ENCODE results near the gene TGFA. TPM values are rescaled to one million over a fixed set of nuclear protein-coding genes. Genes with fewer than 3 reads are reported as not detected.

The TGFA gene
- total and polyA plus RNA-seq, 10 of the 15 experiments (the other 5 are each of a cell fraction or from before 2014, with no cell fraction given) = 0.03 to 0.23 TPM; not detected in 8

DNA sequence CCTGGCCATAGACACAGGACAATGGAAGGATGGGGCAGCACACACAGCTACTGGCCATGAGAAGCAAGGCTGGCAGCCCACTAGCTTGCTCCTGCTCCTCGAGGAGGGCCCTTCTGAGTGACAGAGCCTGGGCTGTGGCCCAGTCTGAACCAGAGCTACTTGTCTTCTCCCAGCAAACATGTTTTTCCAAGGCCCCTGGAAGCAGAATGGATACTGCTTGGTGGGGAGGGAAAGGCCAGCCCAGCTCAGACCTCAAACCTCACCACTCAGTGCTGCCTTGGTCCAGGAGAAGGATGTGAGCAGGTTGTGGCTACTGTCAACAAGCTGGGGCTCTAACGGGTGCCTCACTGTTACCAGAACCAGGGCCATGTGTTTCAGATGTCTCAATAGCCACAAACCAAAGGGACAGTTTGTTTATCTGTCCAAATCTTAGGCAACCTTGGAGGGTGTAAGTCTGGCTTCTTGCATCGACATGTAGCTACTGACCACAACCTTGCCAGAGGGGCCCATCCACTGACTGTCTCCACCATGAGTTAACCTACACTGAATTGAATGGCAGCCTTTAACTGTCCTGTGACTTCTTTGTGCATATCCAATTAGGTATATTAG, 98.6 kb downstream of the TGFA start (continued):
- TF ChIP-seq, protein P1, sequence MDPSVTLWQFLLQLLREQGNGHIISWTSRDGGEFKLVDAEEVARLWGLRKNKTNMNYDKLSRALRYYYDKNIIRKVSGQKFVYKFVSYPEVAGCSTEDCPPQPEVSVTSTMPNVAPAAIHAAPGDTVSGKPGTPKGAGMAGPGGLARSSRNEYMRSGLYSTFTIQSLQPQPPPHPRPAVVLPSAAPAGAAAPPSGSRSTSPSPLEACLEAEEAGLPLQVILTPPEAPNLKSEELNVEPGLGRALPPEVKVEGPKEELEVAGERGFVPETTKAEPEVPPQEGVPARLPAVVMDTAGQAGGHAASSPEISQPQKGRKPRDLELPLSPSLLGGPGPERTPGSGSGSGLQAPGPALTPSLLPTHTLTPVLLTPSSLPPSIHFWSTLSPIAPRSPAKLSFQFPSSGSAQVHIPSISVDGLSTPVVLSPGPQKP (IDR thresholded peaks at IDR 0.05; ENCODE audit: low read depth, low read length) = no peak
- TF ChIP-seq SP1 (IDR thresholded peaks at IDR 0.05; ENCODE audit: low read depth, low read length) = no peak

DNA sequence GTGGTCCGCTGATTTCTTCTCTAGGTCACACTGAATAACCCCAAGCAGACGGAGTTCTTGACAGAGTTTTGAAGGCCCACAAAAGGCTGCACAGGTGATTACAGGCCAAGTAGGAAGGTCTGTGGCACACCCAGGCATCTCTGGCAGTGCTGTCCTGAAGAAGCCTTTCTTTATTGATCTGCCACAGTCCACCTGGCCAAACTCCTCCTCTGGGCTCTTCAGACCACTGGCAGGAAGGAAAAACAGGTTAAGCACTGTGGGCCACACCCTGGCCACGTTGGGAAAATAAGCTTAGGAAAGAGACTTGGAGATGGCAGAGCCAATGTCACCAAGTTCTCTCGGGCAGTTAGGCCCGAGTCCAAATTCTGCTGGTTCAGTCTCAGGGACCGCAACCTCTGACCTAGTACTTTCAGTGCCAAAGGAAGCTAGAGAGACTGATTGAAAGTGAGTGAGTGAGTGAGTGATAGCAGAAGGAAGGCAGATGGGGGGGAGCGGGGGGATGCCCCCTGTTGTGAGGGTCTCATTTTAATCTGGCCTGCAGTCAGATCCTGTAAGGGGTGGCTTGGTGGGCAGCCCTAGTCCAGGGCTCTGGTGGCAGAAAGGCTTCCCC, 102.9 kb downstream of the TGFA start:
- FAIRE-seq = no peak
- no peaks in the 10 kb centered on the region for H3K79me2 ChIP-seq (ENCODE audit: control insufficient read depth, insufficient read depth, low read length)
- BruUV-seq (replicated peaks) = no TSS peak
- CTCF ChIA-PET = no interaction called here
- no peaks in the 10 kb centered on the region for H3K4me1 ChIP-seq (ENCODE audit: control insufficient read depth, insufficient read depth, low read length)
- H3K27me3 ChIP-seq (replicated peaks in 1 of 2; ENCODE audit: control insufficient read depth in 2 of 2, insufficient read depth in 2 of 2, low read length in 1 of 2) = peaks cover 0 to 11% of the 10 kb centered on the region in 2 experiments
- no peak for DNase-seq (ENCODE audit: low read depth, low spot score)
- RAD21 ChIA-PET (ENCODE audit: unreplicated experiment) = no interaction called here
- no peaks in the 10 kb centered on the region for H3K36me3 ChIP-seq (ENCODE audit: control insufficient read depth in 2 of 2, insufficient read depth in 2 of 2, low read length in 1 of 2)
- no peaks in the 10 kb centered on the region for H3K9me3 ChIP-seq (replicated peaks; ENCODE audit: control insufficient read depth, insufficient read depth, low read length)
- H2AFZ ChIP-seq (ENCODE audit: control insufficient read depth, low read depth, low read length) = no peak overlapping the region
- no peak overlapping the region for H3K4me2 ChIP-seq (ENCODE audit: control insufficient read depth, insufficient read depth)
- H3K27ac ChIP-seq (ENCODE audit: control insufficient read depth, insufficient read depth) = no peak overlapping the region
- 39% methylated on average over 7 of the region's 7 CpGs for WGBS (ENCODE audit: insufficient coverage, insufficient replicate concordance, low lambda C conversion rate, missing lambda C conversion rate)
- SMC1A ChIA-PET (ENCODE audit: uncharacterized antibody, unreplicated experiment) = no interaction called here
- no peaks in the 10 kb centered on the region; the same call in 1 of the 2 replicates for H4K20me1 ChIP-seq (ENCODE audit: control insufficient read depth, insufficient read depth)
- H3K9ac ChIP-seq (ENCODE audit: control insufficient read depth, insufficient read depth, low read length) = no peak overlapping the region
- intact Hi-C loops (cut with micrococcal nuclease; ENCODE audit: unreplicated experiment) = no loop called here
- ATAC-seq = no peak
- in situ Hi-C loops (cut with MboI) = no loop called here
- H3K4me3 ChIP-seq = no peak overlapping the region
- POLR2A ChIA-PET = no interaction called here
- TF ChIP-seq HCFC1 (IDR thresholded peaks at IDR 0.05; ENCODE audit: low read length) = no peak

DNA sequence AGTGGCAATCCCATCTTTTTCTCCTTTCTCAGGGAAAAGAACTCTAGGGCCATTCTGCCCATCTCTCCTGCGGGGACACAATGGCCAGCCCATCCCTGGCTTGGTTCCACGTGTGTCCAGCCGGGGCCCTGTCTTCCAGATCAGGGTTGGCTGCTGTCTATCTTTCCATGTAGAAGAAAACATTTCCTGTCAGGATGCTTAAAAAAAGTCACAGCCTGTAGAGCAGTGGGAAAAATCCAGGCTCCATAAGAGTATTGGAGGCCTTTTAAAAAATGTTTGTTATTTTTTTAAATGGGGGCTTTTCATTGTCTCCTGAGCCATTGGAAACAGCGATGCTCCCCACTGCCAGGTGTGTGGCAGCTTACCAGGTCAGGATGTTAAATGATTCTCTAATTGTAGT, 105.6 kb downstream of the TGFA start:
- no peaks in the 10 kb centered on the region for H3K9me3 ChIP-seq (replicated peaks; ENCODE audit: control insufficient read depth, insufficient read depth, low read length)
- CTCF ChIA-PET = no interaction called here
- TF ChIP-seq RFX5 (IDR thresholded peaks at IDR 0.05; ENCODE audit: low read depth, low read length) (no peak), TARDBP (IDR thresholded peaks at IDR 0.05; ENCODE audit: borderline replicate concordance) (no peak), CEBPB (IDR thresholded peaks at IDR 0.05; ENCODE audit: borderline replicate concordance in 1 of 2, low read depth in 2 of 2, low read length in 2 of 2) (no peak)
- no peak for FAIRE-seq
- in situ Hi-C loops (cut with MboI) = no loop called here
- no TSS peak for BruUV-seq (replicated peaks)
- no peak for DNase-seq (ENCODE audit: low read depth, low spot score)
- no peaks in the 10 kb centered on the region for H3K36me3 ChIP-seq (ENCODE audit: control insufficient read depth in 2 of 2, insufficient read depth in 2 of 2, low read length in 1 of 2)
- no peak overlapping the region for H3K4me3 ChIP-seq
- H3K79me2 ChIP-seq (ENCODE audit: control insufficient read depth, insufficient read depth, low read length) = no peaks in the 10 kb centered on the region
- no peaks in the 10 kb centered on the region for H3K4me1 ChIP-seq (ENCODE audit: control insufficient read depth, insufficient read depth, low read length)
- SMC1A ChIA-PET (ENCODE audit: uncharacterized antibody, unreplicated experiment) = no interaction called here
- 25% methylated on average over 4 of the region's 4 CpGs for WGBS (ENCODE audit: insufficient coverage, insufficient replicate concordance, low lambda C conversion rate, missing lambda C conversion rate)
- no peak overlapping the region for H2AFZ ChIP-seq (ENCODE audit: control insufficient read depth, low read depth, low read length)
- ATAC-seq = no peak
- POLR2A ChIA-PET = no interaction called here
- H3K9ac ChIP-seq (ENCODE audit: control insufficient read depth, insufficient read depth, low read length) = no peak overlapping the region
- H3K4me2 ChIP-seq (ENCODE audit: control insufficient read depth, insufficient read depth) = no peak overlapping the region
- peaks cover 0 to 7% of the 10 kb centered on the region in 2 experiments; a peak in 2 of 4 replicates for H3K27me3 ChIP-seq (replicated peaks in 1 of 2; ENCODE audit: control insufficient read depth in 2 of 2, insufficient read depth in 2 of 2, low read length in 1 of 2)
- RAD21 ChIA-PET (ENCODE audit: unreplicated experiment) = no interaction called here
- no peak overlapping the region for H3K27ac ChIP-seq (ENCODE audit: control insufficient read depth, insufficient read depth)
- intact Hi-C loops (cut with micrococcal nuclease; ENCODE audit: unreplicated experiment) = no loop called here
- H4K20me1 ChIP-seq (ENCODE audit: control insufficient read depth, insufficient read depth) = no peaks in the 10 kb centered on the region
